ENCODE data around the gene TEPSIN.

Gene TEPSIN

GRCh38 chr17:81258292-81258691 lies 19.4 kb upstream of the TEPSIN start:
- peak; percentile 20; the same call in 1 of the 3 replicates for ATAC-seq
- peak; percentile 72; the same call in 1 of the 2 replicates for TF ChIP-seq TCF4 (CRISPR knock-in tag; IDR thresholded peaks at IDR 0.05; ENCODE audit: borderline replicate concordance)
- TF ChIP-seq POU6F1 (CRISPR knock-in tag; IDR thresholded peaks at IDR 0.05; ENCODE audit: borderline replicate concordance, low read depth) = no peak
- no peak for TF ChIP-seq ZFP30 (CRISPR knock-in tag; IDR thresholded peaks at IDR 0.05)

GRCh38 chr17:81257533-81257932 lies 18.7 kb upstream of the TEPSIN start:
- no peak for TF ChIP-seq RARB (CRISPR knock-in tag; IDR thresholded peaks at IDR 0.05)
- no peak for TF ChIP-seq ZNF8 (CRISPR knock-in tag; IDR thresholded peaks at IDR 0.05)
- TF ChIP-seq SNAI2 (CRISPR knock-in tag; IDR thresholded peaks at IDR 0.05) = no peak
- no peak for TF ChIP-seq TCF4 (CRISPR knock-in tag; IDR thresholded peaks at IDR 0.05; ENCODE audit: borderline replicate concordance)
- ATAC-seq = no peak

- TF ChIP-seq TOX (CRISPR knock-in tag; IDR thresholded peaks at IDR 0.05; ENCODE audit: borderline replicate concordance) = no peak
- ATAC-seq = no peak
Measured at GRCh38 chr17:81256616-81257015, 17.8 kb upstream of the TEPSIN start.

- TF ChIP-seq ZFP30 (CRISPR knock-in tag; IDR thresholded peaks at IDR 0.05) (no peak), TCF4 (CRISPR knock-in tag; IDR thresholded peaks at IDR 0.05; ENCODE audit: borderline replicate concordance) (no peak), ZNF8 (CRISPR knock-in tag; IDR thresholded peaks at IDR 0.05) (no peak), ZFP3 (CRISPR knock-in tag; IDR thresholded peaks at IDR 0.05) (no peak), PPARA (CRISPR knock-in tag; IDR thresholded peaks at IDR 0.05; ENCODE audit: borderline replicate concordance) (no peak), RARB (CRISPR knock-in tag; IDR thresholded peaks at IDR 0.05) (no peak), ZNF70 (CRISPR knock-in tag; IDR thresholded peaks at IDR 0.05) (no peak)
Measured at GRCh38 chr17:81254955-81255717, 16.3 kb upstream of the TEPSIN start.

GRCh38 chr17:81253358-81254131 lies 14.7 kb upstream of the TEPSIN start:
- peak; percentile 51 for ATAC-seq
- TF ChIP-seq ZNF565 (CRISPR knock-in tag; conservative IDR thresholded peaks at IDR 0.05; ENCODE audit: low read depth) = no peak
- no peak for TF ChIP-seq RARB (CRISPR knock-in tag; IDR thresholded peaks at IDR 0.05)
- no peak for TF ChIP-seq PPARA (CRISPR knock-in tag; IDR thresholded peaks at IDR 0.05; ENCODE audit: borderline replicate concordance)
- no peak for TF ChIP-seq CSRNP3 (CRISPR knock-in tag; IDR thresholded peaks at IDR 0.05)

More at GRCh38 chr17:81254955-81255717, 16.3 kb upstream of the TEPSIN start:
- peak; percentile 8; the same call in 1 of the 3 replicates for ATAC-seq

- TF ChIP-seq ZFP3 (CRISPR knock-in tag; IDR thresholded peaks at IDR 0.05) (no peak), TOX (CRISPR knock-in tag; IDR thresholded peaks at IDR 0.05; ENCODE audit: borderline replicate concordance) (no peak), SNAI2 (CRISPR knock-in tag; IDR thresholded peaks at IDR 0.05) (no peak), CSRNP3 (CRISPR knock-in tag; IDR thresholded peaks at IDR 0.05) (no peak), TSHZ2 (CRISPR knock-in tag; IDR thresholded peaks at IDR 0.05) (no peak), ZNF70 (CRISPR knock-in tag; IDR thresholded peaks at IDR 0.05) (no peak), PATZ1 (CRISPR knock-in tag; IDR thresholded peaks at IDR 0.05; ENCODE audit: borderline replicate concordance) (no peak), ARNTL (CRISPR knock-in tag; IDR thresholded peaks at IDR 0.05; ENCODE audit: borderline replicate concordance, low read depth) (no peak)
- ATAC-seq = peak; percentile 3; the same call in 1 of the 3 replicates
Measured at GRCh38 chr17:81252987-81253329, 14.1 kb upstream of the TEPSIN start.

All from SK-N-SH treated with all-trans-retinoic acid at 6 μM for 48 hours (cell line).